Memory B cell (primary cell): Measurements from ENCODE around the gene LRRC26.

Experiments used
- ATAC-seq: fragments of 150-1000 bp; cut with Tn5 transposase; 2 replicates; pipeline ENCODE4 v1.10.0; 2021; ENCODE audit warnings: low read depth, mild to moderate bottlenecking, moderate library complexity
- DNase-seq, 2 donors: peaks; one replicate each; pipeline ENCODE4 v3.0.0; 2022; ENCODE audit warnings: low spot score in 2 of 2
- H3K27ac Mint-ChIP-seq: one replicate; pipeline ENCODE4 v1.8.0; 2022; ENCODE audit warnings: mild to moderate bottlenecking, moderate library complexity, mixed read lengths
- H3K27me3 Mint-ChIP-seq: one replicate; pipeline ENCODE4 v1.8.0; 2022; ENCODE audit warnings: mixed read lengths
- H3K36me3 Mint-ChIP-seq: one replicate; pipeline ENCODE4 v1.8.0; 2022; ENCODE audit warnings: mild to moderate bottlenecking, mixed read lengths
- H3K4me1 Mint-ChIP-seq: one replicate; pipeline ENCODE4 v1.8.0; 2022; ENCODE audit warnings: mixed read lengths
- H3K4me3 Mint-ChIP-seq: one replicate; pipeline ENCODE4 v1.8.0; 2022; ENCODE audit warnings: mild to moderate bottlenecking, moderate library complexity, mixed read lengths
- H3K9me3 Mint-ChIP-seq: one replicate; pipeline ENCODE4 v1.8.0; 2022; ENCODE audit warnings: mixed read lengths

The LRRC26 gene

DNA sequence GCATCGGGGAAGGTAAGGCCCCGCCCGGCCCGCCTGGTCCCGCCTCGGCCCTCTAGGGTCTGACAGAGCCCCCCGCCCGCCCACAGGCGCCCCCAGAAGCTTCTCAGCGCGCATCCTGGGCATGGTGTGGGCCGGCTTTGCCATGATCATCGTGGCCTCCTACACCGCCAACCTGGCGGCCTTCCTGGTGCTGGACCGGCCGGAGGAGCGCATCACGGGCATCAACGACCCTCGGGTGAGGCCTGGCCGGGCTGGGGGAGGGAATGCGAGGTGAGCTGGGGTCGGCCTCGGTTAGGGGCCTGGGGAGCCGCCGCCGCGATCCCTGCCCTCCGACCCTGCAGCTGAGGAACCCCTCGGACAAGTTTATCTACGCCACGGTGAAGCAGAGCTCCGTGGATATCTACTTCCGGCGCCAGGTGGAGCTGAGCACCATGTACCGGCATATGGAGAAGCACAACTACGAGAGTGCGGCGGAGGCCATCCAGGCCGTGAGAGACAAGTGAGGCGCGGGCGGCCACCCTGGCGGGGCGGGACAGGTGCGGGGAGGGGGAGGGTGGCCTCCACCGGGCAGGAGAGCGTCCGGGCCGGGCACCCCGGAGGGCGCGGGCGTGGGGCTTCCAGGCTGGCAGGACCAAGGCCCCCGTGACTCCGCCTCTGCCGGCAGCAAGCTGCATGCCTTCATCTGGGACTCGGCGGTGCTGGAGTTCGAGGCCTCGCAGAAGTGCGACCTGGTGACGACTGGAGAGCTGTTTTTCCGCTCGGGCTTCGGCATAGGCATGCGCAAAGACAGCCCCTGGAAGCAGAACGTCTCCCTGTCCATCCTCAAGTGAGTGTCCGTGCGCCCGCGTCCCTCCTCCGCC is 7.1 kb downstream of the LRRC26 start:
- peaks cover 34% of the 10 kb centered on the region for H3K27me3 Mint-ChIP-seq
- DNase-seq (no peak), ATAC-seq (peak; percentile 49)
- H3K27ac Mint-ChIP-seq, result no peak overlapping the region
- peak overlapping the region; percentile 40 for H3K4me3 Mint-ChIP-seq
- no peaks in the 10 kb centered on the region for H3K9me3 Mint-ChIP-seq
- H3K36me3 Mint-ChIP-seq, result no peaks in the 10 kb centered on the region
- H3K4me1 Mint-ChIP-seq, result peaks cover 11% of the 10 kb centered on the region

DNA sequence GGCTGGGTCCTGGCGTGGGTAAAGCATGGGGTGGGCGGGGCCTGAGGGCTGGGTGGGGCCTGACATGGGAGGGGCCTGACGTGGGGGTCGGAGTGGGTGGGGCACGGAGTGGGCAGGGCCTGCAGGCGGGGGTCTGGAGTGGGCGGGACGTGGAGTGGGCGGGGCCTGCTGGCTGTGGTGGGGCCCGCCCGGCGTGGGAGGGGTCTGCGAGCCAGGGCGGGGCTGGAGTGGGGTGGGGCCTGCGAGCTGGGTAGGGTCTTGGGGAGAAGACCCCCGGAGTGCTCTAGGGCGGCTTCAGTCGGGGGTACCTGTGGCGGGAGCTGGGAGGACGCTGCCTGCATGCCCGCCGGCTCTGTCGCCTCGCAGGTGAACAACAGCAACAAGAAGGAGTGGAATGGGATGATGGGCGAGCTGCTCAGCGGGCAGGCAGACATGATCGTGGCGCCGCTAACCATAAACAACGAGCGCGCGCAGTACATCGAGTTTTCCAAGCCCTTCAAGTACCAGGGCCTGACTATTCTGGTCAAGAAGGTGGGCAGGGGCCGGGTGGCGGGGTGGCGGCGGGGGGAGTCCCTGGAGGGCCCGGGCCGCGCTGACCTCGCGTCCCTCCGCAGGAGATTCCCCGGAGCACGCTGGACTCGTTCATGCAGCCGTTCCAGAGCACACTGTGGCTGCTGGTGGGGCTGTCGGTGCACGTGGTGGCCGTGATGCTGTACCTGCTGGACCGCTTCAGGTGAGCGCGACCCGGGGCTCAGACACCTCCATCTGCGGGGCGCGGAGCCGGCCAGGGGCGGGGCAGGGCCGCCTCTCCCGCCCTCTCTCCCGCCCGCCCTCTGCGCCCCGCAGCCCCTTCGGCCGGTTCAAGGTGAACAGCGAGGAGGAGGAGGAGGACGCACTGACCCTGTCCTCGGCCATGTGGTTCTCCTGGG is 8.0 kb downstream of the LRRC26 start:
- ATAC-seq (no peak), DNase-seq (no peak)
- no peak overlapping the region for H3K4me3 Mint-ChIP-seq
- H3K4me1 Mint-ChIP-seq, result peaks cover 11% of the 10 kb centered on the region
- no peaks in the 10 kb centered on the region for H3K9me3 Mint-ChIP-seq
- H3K36me3 Mint-ChIP-seq, result no peaks in the 10 kb centered on the region
- H3K27me3 Mint-ChIP-seq, result peaks cover 37% of the 10 kb centered on the region
- no peak overlapping the region for H3K27ac Mint-ChIP-seq

- Mint-ChIP-seq H3K4me3 (no peak overlapping the region), H3K4me1 (peaks cover 14% of the 10 kb centered on the region), H3K36me3 (no peaks in the 10 kb centered on the region), H3K27ac (no peak overlapping the region), H3K9me3 (no peaks in the 10 kb centered on the region), H3K27me3 (peaks cover 33% of the 10 kb centered on the region)
- ATAC-seq (no peak), DNase-seq (no peak)
Observed at GRCh38 chr9:137160716-137161557, 8.9 kb downstream of the LRRC26 start.

DNA sequence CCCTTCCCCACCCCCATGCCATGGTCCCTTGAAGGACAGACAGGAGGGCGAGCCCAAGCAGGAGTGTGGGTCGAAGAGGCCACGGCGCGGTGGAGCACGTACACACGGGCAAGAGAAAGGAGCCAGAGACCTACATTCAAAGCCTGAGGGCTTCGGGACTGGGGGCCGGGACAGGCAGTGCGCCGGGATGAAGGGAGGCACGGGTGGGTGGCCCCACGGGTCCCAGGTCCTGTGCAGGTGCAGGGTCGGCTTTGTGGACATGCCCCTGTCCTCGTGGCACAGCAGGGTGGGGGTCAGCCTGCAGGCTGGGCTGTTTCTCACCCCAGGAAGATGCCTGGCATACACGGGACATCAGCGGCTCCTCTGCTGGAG is 9.8 kb downstream of the LRRC26 start:
- H3K4me3 Mint-ChIP-seq, result no peak overlapping the region
- no peaks in the 10 kb centered on the region for H3K9me3 Mint-ChIP-seq
- peaks cover 14% of the 10 kb centered on the region for H3K4me1 Mint-ChIP-seq
- H3K27ac Mint-ChIP-seq, result no peak overlapping the region
- peaks cover 29% of the 10 kb centered on the region for H3K27me3 Mint-ChIP-seq
- ATAC-seq, result no peak
- DNase-seq, result no peak
- no peaks in the 10 kb centered on the region for H3K36me3 Mint-ChIP-seq

- ATAC-seq, result no peak
- no peak overlapping the region for H3K27ac Mint-ChIP-seq
- no peak overlapping the region for H3K4me3 Mint-ChIP-seq
- H3K9me3 Mint-ChIP-seq, result no peaks in the 10 kb centered on the region
- no peak for DNase-seq
- peaks cover 25% of the 10 kb centered on the region for H3K27me3 Mint-ChIP-seq
- peaks cover 14% of the 10 kb centered on the region for H3K4me1 Mint-ChIP-seq
- H3K36me3 Mint-ChIP-seq, result no peaks in the 10 kb centered on the region
Observed at GRCh38 chr9:137159105-137160053, 10.5 kb downstream of the LRRC26 start.

- no peak overlapping the region for H3K27ac Mint-ChIP-seq
- H3K36me3 Mint-ChIP-seq, result no peaks in the 10 kb centered on the region
- peaks cover 14% of the 10 kb centered on the region for H3K4me1 Mint-ChIP-seq
- H3K4me3 Mint-ChIP-seq, result no peak overlapping the region
- no peak for ATAC-seq
- DNase-seq, result no peak
- H3K27me3 Mint-ChIP-seq, result peaks cover 25% of the 10 kb centered on the region
- no peaks in the 10 kb centered on the region for H3K9me3 Mint-ChIP-seq
Observed at GRCh38 chr9:137158625-137159024, 11.2 kb downstream of the LRRC26 start.

GRCh38 chr9:137157618-137158415 is 12.0 kb downstream of the LRRC26 start:
- H3K4me3 Mint-ChIP-seq, result no peak overlapping the region
- peak overlapping the region; percentile 58 for H3K27ac Mint-ChIP-seq
- DNase-seq, result no peak
- H3K9me3 Mint-ChIP-seq, result no peaks in the 10 kb centered on the region
- H3K4me1 Mint-ChIP-seq, result peaks cover 14% of the 10 kb centered on the region
- no peak for ATAC-seq
- peaks cover 22% of the 10 kb centered on the region for H3K27me3 Mint-ChIP-seq
- no peaks in the 10 kb centered on the region for H3K36me3 Mint-ChIP-seq

GRCh38 chr9:137156567-137157375 is 13.1 kb downstream of the LRRC26 start:
- Mint-ChIP-seq H3K4me3 (peak overlapping the region; percentile 52), H3K27me3 (peaks cover 19% of the 10 kb centered on the region), H3K27ac (no peak overlapping the region), H3K4me1 (peaks cover 14% of the 10 kb centered on the region), H3K9me3 (no peaks in the 10 kb centered on the region), H3K36me3 (no peaks in the 10 kb centered on the region)
- peak; percentile 68 for ATAC-seq
- peak; percentile 39 to 54 for DNase-seq

DNA sequence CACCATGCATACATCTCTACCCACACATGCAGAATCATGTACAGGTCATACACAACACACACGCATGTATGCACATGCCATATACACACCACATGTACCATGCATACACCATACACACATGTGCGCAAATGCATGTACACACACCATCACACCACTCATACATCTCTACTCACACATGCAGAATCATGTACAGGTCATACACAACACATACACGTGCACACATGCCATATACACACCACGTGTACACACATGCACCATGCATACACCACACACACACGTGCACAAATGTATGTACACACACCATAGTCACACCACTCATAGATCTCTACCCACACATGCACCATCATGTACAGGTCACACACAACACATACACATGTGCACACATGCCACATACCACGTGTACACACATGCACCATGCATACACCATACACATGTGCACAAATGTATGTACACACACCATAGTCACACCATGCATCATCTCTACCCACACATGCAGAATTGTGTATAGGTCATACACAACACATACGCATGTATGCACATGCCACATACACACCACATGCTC is 16.9 kb downstream of the LRRC26 start:
- Mint-ChIP-seq H3K4me1 (peaks cover 6% of the 10 kb centered on the region), H3K36me3 (no peaks in the 10 kb centered on the region), H3K27ac (no peak overlapping the region), H3K27me3 (peaks cover 9% of the 10 kb centered on the region), H3K9me3 (no peaks in the 10 kb centered on the region), H3K4me3 (no peak overlapping the region)
- ATAC-seq (no peak), DNase-seq (no peak)

GRCh38 chr9:137150617-137151457 is 19.0 kb downstream of the LRRC26 start:
- peaks cover 15% of the 10 kb centered on the region for H3K27me3 Mint-ChIP-seq
- peaks cover 7% of the 10 kb centered on the region for H3K4me1 Mint-ChIP-seq
- H3K27ac Mint-ChIP-seq, result no peak overlapping the region
- no peak overlapping the region for H3K4me3 Mint-ChIP-seq
- peak; percentile 49 to 61 for DNase-seq
- no peaks in the 10 kb centered on the region for H3K36me3 Mint-ChIP-seq
- no peaks in the 10 kb centered on the region for H3K9me3 Mint-ChIP-seq
- peak; percentile 51 for ATAC-seq
